Mucosa of stomach (tissue), 1 donor: ENCODE results near the gene LYRM9.
"Not testable (repeated sequence)": the region's sequence is repeated elsewhere in the genome, so short reads cannot be mapped to it uniquely, and the experiment has no call there.

Experiments used
- H3K27me3 ChIP-seq: one replicate; pipeline ENCODE4 v1.7.0; 2013; ENCODE audit warnings: mild to moderate bottlenecking, low read length; ENCODE audit not compliant: control insufficient read depth, insufficient read depth
- H3K36me3 ChIP-seq: one replicate; pipeline ENCODE4 v1.7.0; 2013; ENCODE audit warnings: low read length; ENCODE audit not compliant: control insufficient read depth, insufficient read depth
- H3K4me1 ChIP-seq: one replicate; pipeline ENCODE4 v1.7.0; 2013; ENCODE audit warnings: mild to moderate bottlenecking, low read length; ENCODE audit not compliant: control insufficient read depth, insufficient read depth
- H3K4me3 ChIP-seq: one replicate; pipeline ENCODE4 v1.7.0; 2013; ENCODE audit warnings: low read length
- H3K9ac ChIP-seq: one replicate; pipeline ENCODE4 v1.7.0; 2013; ENCODE audit warnings: mild to moderate bottlenecking, low read length, moderate library complexity
- H3K9me3 ChIP-seq: one replicate; pipeline ENCODE4 v1.7.0; 2013; ENCODE audit warnings: mild to moderate bottlenecking, low read length, moderate library complexity; ENCODE audit not compliant: control insufficient read depth
- donor health status: Pancreatic carcinoma.

LYRM9 gene

GRCh38 chr17:27888945-27889344, 4.2 kb downstream of the LYRM9 start:
- Histone ChIP-seq H3K4me3 (no peak overlapping the region), H3K9me3 (no peaks in the 10 kb centered on the region), H3K4me1 (peaks cover 5% of the 10 kb centered on the region), H3K36me3 (no peaks in the 10 kb centered on the region), H3K27me3 (no peaks in the 10 kb centered on the region), H3K9ac (no peak overlapping the region)

- Histone ChIP-seq H3K4me3 (no peak overlapping the region), H3K4me1 (peaks cover 5% of the 10 kb centered on the region), H3K36me3 (no peaks in the 10 kb centered on the region), H3K9me3 (no peaks in the 10 kb centered on the region), H3K9ac (no peak overlapping the region), H3K27me3 (no peaks in the 10 kb centered on the region)
Observed at GRCh38 chr17:27888067-27888466, 5.1 kb downstream of the LYRM9 start.

- not testable (repeated sequence) for H3K9me3 ChIP-seq, H3K4me1 ChIP-seq, H3K9ac ChIP-seq, H3K27me3 ChIP-seq, H3K36me3 ChIP-seq, H3K4me3 ChIP-seq
Observed at GRCh38 chr17:27886348-27886906, 6.7 kb downstream of the LYRM9 start.

DNA sequence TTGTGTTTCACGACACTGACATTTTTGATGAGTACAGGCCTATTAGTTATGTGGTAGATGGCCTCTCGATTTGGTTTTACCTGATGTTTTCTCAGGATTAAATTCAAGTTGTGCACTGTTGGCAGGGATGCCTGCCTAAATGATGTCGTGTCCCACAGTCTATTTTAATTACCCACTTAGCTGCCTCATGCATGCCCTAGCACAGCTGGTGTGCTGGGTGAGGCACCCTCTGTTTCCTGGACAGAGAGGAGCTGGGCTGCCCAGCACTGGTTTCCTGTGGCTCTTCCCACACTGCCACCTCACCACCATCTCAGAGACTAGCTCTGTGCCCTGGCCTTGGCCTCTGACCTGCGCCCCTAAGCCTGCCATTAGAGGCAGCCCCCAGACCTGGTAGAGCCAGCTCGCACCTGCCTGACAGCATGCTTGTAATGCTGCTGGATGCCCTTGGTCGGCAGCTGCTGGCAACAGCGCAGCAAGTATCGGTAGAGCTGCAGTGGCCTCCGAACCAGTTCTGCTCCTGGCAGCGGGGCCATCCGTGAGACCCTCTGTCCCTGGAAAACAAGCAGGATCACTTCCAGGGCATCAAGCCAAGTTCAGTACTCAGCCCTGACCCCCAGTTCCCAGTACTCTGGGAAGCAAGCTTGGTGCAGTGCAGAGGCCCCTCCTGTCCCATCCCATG, 10.9 kb downstream of the LYRM9 start:
- no peak overlapping the region for H3K4me3 ChIP-seq
- no peaks in the 10 kb centered on the region for H3K36me3 ChIP-seq
- no peaks in the 10 kb centered on the region for H3K9me3 ChIP-seq
- no peak overlapping the region for H3K9ac ChIP-seq
- H3K4me1 ChIP-seq: no peaks in the 10 kb centered on the region
- no peaks in the 10 kb centered on the region for H3K27me3 ChIP-seq

- Histone ChIP-seq H3K4me3 (no peak overlapping the region), H3K4me1 (no peaks in the 10 kb centered on the region), H3K9ac (no peak overlapping the region), H3K27me3 (no peaks in the 10 kb centered on the region), H3K36me3 (no peaks in the 10 kb centered on the region), H3K9me3 (no peaks in the 10 kb centered on the region)
Observed at GRCh38 chr17:27879987-27880608, 13.1 kb downstream of the LYRM9 start.

- H3K36me3 ChIP-seq: no peaks in the 10 kb centered on the region
- H3K4me3 ChIP-seq: no peak overlapping the region
- no peak overlapping the region for H3K9ac ChIP-seq
- no peaks in the 10 kb centered on the region for H3K9me3 ChIP-seq
- no peaks in the 10 kb centered on the region for H3K27me3 ChIP-seq
- no peaks in the 10 kb centered on the region for H3K4me1 ChIP-seq
Observed at GRCh38 chr17:27878776-27879562, 14.2 kb downstream of the LYRM9 start.

DNA sequence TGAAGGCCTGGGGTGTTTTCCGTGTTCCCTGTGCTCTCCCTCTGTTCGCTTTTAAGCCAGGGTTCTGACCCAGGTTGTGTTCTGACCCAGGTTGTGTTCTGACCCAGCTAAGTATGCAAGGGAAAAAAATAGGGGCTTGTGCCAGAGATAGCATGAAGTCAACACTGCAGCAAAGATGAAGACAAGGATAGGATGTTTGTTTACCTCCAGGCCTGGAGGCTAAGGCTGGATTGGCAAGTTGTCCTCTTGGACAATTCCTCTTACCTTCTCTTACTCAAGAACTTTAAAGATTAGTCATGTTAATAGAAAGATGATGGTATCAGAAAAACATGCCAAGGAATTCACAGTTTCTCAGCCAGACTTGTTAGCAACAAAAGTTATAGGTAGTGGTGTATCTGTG, 19.4 kb downstream of the LYRM9 start:
- Histone ChIP-seq H3K27me3 (no peaks in the 10 kb centered on the region), H3K4me1 (no peaks in the 10 kb centered on the region), H3K36me3 (no peaks in the 10 kb centered on the region), H3K9me3 (no peaks in the 10 kb centered on the region), H3K9ac (no peak overlapping the region), H3K4me3 (no peak overlapping the region)

DNA sequence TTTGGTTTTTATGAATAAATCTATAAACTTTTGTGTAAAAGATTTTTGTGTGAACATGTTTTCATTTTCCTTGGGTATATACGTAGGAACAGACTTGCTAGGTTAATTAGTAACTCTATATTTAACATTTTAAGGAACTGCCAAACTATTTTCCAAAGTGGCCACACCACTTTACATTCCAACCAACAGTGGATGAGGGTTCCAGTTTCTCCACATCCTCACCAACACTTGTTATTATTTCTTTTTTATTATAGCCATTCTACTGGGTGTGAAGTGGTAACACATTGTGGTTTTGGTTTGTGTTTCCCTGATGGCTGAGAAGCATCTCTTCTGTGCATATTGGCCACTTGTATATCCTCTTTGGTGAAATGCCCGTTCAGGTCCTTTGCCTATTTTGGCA, 20.0 kb downstream of the LYRM9 start:
- Histone ChIP-seq H3K36me3 (no peaks in the 10 kb centered on the region), H3K4me3 (no peak overlapping the region), H3K9ac (no peak overlapping the region), H3K27me3 (no peaks in the 10 kb centered on the region), H3K9me3 (no peaks in the 10 kb centered on the region), H3K4me1 (no peaks in the 10 kb centered on the region)

DNA sequence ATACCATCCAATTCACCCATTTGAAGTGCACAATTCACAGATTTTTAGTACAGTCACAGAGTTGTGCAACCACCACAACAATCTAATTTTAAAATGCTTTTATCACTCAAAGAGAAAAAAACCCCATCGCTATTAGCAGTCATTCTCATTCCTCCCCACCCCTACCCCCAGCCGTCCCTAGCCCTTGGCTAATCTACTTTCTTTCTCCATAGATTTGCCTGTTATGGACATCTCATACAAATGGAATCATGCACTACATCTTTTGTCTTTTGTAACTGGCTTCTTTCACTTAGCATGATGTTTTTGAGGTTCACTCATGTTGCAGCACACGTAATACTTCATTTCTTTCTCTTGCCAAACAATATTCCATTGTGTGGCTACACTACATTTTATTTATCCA, 20.4 kb downstream of the LYRM9 start:
- H3K4me1 ChIP-seq: no peaks in the 10 kb centered on the region

GRCh38 chr17:27871407-27871806, 21.8 kb downstream of the LYRM9 start:
- Histone ChIP-seq H3K9ac (no peak overlapping the region), H3K9me3 (no peaks in the 10 kb centered on the region), H3K4me1 (no peaks in the 10 kb centered on the region), H3K36me3 (no peaks in the 10 kb centered on the region), H3K27me3 (no peaks in the 10 kb centered on the region), H3K4me3 (no peak overlapping the region)

More for the DNA sequence above, 20.4 kb downstream of the LYRM9 start:
- Histone ChIP-seq H3K9ac (no peak overlapping the region), H3K4me3 (no peak overlapping the region), H3K27me3 (no peaks in the 10 kb centered on the region), H3K9me3 (no peaks in the 10 kb centered on the region), H3K36me3 (no peaks in the 10 kb centered on the region)

GRCh38 chr17:27870345-27870744, 22.8 kb downstream of the LYRM9 start:
- Histone ChIP-seq H3K4me3 (no peak overlapping the region), H3K36me3 (no peaks in the 10 kb centered on the region), H3K27me3 (no peaks in the 10 kb centered on the region), H3K4me1 (no peaks in the 10 kb centered on the region), H3K9ac (no peak overlapping the region), H3K9me3 (no peaks in the 10 kb centered on the region)

DNA sequence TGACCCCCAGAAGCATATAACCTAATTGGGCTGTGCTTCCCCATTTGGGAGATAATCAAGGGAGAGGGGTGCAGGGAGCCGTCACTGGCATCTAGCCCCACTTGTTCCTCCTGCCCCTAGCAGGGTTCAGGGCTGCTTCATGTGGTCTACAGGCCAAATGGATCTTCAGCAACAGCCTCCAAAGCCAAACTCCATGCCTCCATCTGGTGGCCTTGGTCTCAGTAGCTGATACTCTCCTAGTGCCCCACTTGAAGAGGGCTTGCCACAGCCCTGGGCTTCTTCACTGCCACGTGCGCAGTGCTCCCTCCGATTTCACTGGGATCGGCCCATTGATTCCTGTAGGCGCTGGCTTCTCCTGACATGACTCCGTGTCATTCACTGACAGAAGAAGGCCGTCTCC, 24.6 kb downstream of the LYRM9 start:
- H3K9ac ChIP-seq: no peak overlapping the region
- no peaks in the 10 kb centered on the region for H3K4me1 ChIP-seq
- H3K9me3 ChIP-seq: no peaks in the 10 kb centered on the region
- H3K36me3 ChIP-seq: no peaks in the 10 kb centered on the region
- no peaks in the 10 kb centered on the region for H3K27me3 ChIP-seq
- no peak overlapping the region for H3K4me3 ChIP-seq
